CD4-positive, alpha-beta T cell treated with Interleukin-21 for 1 hour (primary cell): ENCODE measurements around the gene NELFA.
"Not testable (repeated sequence)": the region's sequence is repeated elsewhere in the genome, so short reads cannot be mapped to it uniquely, and the experiment has no call there.

ENCODE experiments used
- DNase-seq: peaks from one replicate; pipeline ENCODE4 v3.0.0-alpha.2; 2020

NELFA gene

DNA sequence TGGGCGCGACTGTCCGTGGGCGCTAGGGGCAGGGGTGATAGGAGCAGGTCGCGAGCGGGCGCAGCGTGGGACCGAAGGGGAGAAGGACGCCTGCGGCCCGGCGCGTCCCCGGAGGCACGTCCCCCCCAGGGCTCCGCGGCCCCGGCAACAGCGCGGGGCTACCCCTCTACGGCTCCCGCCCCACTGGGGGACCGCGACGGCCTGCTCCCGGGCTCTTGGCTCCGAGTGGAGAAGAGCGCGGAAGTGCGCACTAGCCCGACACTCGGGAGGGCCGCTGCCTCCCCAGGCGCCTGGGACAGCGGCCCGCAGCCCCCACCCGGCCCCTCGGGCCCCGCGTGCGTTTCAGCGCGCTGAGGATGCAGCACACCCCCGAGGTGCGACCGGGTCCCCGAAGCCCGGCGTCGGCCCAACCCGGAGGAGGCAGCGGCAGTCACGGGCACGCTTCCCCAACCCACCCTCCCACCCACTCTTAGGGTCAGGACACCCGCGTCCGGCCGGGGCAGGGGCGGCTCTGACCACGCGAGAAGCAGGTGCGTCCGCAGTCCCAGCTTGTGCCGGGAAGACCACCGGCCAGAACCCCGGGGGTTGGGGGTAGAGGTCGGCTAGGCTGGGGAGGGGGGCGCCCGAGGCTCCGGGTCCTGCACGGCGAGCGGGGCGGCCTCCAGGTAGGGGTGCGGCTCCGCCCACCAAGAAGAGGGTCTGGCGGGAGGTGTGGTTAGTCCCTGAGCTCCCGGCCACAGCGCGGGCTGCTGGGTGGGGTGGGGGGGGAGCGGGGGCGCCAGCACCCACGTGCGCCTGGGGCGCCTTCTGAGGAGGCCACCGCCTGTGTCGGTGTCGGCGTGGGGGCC lies 31.8 kb upstream of the NELFA start:
- DNase-seq = peak; percentile 18

- DNase-seq = no peak
Measured at GRCh38 chr4:2036866-2037265, 28.1 kb upstream of the NELFA start.

GRCh38 chr4:2036327-2036726 lies 27.6 kb upstream of the NELFA start:
- DNase-seq = no peak

DNA sequence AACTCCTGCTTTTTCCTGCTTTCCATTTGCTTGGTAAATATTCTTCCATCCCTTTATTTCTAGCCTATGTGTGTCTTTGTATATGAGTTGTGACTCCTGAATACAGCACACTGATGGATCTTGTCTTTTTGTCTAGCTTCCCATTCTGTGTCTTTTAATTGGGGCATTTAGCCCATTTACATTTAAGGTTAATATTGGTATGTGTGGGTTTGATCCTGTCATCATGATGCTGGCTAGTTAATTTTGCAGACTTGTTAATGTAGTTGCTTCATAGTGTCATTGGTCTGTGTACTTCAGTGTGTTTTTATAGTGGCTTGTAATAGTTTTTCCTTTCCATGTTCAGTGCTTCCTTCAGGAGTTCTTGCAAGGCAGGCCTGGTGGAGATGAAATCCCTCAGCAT lies 22.4 kb upstream of the NELFA start:
- not testable (repeated sequence) for DNase-seq

DNA sequence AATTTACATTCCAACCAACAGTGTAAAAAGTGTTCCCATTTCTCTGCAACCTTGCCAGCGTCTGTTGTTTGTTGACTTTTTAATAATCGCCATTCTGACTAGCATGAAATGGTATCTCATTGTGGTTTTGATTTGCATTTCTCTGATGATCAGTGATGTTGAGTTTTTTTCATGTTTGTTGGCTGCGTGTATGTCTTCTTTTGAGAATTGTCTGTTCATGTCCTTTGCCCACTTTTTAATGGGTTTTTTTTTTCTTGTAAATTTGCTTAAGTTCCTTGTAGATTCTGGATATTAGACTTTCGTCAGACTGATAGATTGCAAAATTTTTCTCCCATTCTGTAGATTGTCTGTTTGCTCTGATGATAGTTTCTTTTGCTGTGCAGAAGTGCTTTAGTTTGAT lies 18.3 kb upstream of the NELFA start:
- not testable (repeated sequence) for DNase-seq

DNA sequence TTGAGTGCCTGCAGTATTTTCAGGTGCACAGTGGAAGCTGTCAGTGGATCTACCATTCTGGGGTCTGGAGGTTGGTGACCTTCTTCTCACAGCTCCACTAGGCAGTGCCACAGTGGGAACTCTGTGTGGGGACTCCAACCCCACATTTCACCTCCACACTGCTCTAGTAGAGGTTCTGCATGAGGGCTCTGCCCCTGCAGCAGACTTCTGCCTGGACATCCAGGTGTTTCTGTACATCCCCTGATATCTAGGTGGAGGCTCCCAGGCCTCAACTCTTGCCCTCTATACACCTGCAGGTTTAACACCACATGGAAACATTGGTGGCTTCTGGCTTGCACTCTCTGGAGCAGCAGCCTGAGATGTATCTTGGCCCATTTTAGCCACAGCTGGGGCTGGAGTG lies 17.0 kb upstream of the NELFA start:
- no peak for DNase-seq

DNA sequence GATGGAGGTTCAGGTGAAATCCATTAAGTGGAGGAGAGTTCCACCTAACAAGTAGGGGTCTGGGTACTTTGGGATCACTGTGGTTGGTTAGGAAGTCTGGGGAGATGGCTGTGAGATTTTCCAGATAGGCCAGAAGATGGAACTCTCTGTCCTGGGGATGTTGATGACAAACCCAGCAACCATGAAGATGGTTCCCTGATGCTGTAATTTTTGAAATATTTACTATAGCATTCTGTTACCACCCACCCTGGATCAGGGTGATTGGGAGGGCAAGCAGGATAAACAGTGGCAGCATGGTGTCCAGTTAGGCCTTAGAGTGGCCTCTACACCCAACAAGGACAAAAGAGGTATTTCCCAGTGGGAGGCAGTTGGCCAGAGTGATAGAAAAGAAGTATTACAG lies 15.9 kb upstream of the NELFA start:
- DNase-seq = no peak

GRCh38 chr4:2021358-2022018 lies 12.7 kb upstream of the NELFA start:
- DNase-seq = not testable (repeated sequence)

GRCh38 chr4:2015008-2015407 lies 6.2 kb upstream of the NELFA start:
- no peak for DNase-seq

DNA sequence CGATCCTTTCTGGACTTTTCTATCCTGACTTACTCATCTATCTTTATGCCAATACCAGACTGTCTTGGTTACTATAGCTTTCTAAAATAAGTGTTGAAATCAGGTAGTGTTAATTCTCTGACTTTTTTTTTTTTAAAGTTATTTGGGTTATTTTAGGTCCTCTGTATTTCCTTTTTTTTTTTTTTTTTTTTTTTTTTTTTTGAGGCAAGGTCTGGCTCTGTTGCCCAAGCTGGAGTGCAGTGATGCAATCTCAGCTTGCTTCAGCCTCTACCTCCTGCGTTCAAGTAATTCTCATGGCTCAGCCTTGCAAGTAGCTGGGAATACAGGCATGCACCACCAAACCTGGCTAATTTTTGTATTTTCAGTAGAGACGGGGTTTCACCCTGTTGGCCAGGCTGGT lies 2.8 kb upstream of the NELFA start:
- DNase-seq = no peak

DNA sequence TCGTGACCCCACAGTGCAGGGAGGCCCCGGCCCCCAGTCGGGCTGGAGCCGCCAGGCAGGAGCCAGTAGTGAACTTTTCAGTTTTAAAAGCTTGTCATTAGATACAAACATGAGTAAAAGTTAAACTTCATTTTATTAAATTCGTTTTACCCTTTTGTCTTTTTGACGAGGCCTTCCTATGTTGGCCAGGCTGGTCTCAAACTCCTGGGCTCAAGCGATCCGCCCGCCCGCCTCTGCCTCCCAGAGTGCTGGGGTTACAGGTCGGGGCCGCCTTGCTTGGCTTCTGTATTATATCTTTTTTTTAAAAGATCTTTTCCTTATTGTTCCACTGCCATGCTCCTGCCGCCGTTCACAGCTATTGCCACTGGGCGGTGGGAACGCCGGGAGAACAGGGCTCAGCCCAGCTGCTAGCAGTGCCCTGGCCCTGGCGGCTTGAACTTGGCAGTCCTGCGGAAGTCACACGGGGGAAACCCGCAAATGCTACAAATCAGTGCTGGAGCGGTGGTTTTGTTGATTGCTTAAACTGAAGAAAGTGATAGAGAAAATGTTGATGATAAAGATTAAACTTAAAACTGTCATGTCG lies 968 bp upstream of the NELFA start:
- peak; percentile 70 for DNase-seq

DNA sequence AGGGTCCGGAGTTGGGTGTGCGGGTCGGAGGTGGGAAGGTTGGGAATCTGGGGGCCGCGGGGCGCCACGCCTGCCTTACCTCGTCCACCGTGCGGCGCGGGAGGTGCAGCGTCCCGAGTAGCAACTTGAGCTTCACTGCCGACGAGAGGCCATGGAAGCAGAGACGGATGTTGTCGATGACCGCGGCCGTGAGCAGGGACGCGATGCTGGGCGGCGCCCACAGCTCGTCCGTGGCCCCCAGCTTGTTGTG lies 178 bp downstream of the NELFA start:
- no peak for DNase-seq

GRCh38 chr4:2007804-2008670 lies 737 bp downstream of the NELFA start:
- DNase-seq = no peak

DNA sequence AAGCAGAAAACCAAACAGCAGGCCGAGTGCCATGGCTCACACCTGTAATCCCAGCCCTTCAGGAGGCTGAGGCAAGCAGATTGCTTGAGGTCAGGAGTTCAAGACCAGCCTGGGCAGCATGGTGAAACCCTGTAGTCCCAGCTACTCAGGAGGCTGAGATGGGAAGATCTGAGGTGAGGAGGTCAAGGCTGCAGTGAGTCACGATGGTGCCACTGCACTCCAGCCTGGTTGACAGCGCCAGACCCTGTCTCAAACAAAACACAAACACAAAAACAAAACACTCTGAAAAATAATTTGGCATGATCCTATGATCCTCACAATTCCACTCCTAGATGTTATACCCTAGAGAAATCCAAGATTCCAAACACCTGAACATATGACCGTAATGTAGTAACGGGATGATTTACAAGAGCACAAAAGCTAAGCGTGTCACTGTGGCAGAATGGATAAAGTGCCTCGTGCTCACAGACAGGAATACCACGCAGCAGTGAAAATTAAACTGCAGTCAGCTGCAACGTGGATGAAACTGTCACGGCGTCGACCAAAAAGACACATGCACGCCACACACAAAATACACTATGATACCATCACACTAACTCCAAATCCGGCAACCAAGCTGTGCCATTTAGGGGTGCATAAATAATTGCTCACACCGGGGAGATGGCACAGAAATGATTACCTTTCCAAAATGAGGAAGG lies 1.7 kb downstream of the NELFA start:
- DNase-seq = no peak

GRCh38 chr4:2006367-2006766 lies 2.4 kb downstream of the NELFA start:
- no peak for DNase-seq

- DNase-seq = not testable (repeated sequence)
Measured at GRCh38 chr4:2003361-2003760, 5.4 kb downstream of the NELFA start.

DNA sequence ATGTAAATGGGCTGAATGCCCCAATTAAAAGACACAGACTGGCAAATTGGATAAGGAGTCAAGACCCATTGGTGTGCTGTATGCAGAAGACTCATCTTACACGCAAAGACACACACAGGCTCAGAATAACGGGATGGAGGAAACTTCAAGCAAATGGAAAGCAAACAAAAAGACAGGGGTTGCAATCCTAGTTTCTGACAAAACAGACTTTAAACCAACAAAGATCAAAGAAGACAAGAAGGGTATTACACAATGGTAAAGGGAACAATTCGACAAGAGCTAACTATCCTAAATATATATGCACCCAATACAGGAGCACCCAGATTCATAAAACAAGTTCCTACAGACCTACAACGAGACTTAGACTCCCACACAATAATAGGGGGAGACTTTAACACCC lies 9.5 kb downstream of the NELFA start:
- DNase-seq = not testable (repeated sequence)

DNA sequence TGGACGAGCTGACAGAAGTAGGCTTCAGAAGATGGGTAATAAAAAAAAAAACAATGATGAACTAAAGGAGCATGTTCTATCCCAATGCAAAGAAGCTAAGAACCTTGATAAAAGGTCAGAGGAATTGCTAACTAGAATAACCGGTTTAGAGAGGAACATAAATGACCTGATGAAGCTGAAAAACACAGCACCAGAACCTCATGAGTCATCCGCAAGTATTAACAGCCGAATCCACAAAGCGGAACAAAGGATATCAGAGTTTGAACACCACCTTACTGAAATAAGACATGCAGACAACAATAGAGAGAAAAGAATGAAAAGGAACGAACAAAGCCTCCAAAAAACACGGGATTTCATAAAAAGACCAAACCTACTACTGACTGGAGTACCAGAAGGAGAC lies 10.5 kb downstream of the NELFA start:
- no peak for DNase-seq

- DNase-seq = no peak
Measured at GRCh38 chr4:1997712-1998111, 11.1 kb downstream of the NELFA start.

DNA sequence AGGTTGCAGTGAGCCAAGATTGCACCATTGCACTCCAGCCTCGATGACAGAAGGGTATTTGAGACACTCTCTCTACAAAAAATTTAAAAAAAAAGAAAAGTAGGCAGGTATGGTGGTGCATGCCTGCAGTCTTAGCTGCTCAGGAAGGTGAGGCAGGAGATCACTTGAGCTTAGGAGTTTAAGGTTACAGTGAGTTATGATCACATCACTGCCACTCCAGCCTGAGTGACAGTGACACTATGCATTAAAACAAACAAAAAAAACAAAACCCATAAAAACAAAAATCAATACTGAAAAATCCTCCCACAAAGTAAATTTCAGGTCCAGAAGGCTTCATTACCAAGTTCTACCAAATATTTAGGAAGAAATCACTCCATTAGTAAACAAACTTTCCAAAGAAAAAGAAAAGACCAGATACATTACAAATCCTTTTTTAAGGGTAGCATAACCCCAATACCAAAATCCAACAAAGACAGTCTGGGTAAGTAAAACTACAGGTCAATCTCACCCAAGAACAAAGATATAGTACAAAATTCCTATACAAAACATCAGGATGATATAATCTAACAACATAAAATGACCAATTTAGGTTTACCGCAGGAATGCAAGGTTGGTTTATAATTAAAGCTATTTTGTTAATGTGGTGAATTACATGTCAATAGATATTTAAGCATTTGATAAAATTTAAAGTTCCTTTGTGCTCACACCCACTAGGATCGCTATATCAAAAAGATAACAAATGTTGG lies 11.7 kb downstream of the NELFA start:
- DNase-seq = no peak

DNA sequence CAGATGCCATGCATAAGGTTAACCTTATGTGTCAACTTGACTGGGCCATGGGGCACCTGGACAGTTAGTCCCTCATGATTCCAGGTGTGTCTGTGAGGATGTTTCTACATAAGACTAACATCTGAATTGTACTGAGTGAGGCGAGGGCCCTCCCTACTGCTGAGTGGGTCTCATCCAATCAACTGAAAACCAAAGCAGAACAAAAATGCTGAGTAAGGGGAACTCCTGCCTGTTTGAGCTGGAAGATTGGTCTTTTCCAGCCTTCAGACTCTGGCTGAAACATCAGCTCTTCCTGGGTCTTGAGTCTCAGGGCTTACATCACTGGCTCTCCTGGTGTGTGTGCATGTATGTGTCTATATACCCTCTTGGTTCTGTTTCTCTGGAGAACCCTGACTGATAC lies 13.8 kb downstream of the NELFA start:
- no peak for DNase-seq
